Measurements from ENCODE around the gene PLXDC1.
"Not testable (repeated sequence)": the region's sequence is repeated elsewhere in the genome, so short reads cannot be mapped to it uniquely, and the experiment has no call there.

Gene PLXDC1

GRCh38 chr17:39122991-39123390, 28.4 kb downstream of the PLXDC1 start:
- DNase-seq: no peak

GRCh38 chr17:39121919-39122318, 29.5 kb downstream of the PLXDC1 start:
- not testable (repeated sequence) for DNase-seq

GRCh38 chr17:39118674-39119419, 32.6 kb downstream of the PLXDC1 start:
- no peak for DNase-seq

GRCh38 chr17:39116224-39116623, 35.2 kb downstream of the PLXDC1 start:
- no peak for DNase-seq

GRCh38 chr17:39115135-39115534, 36.3 kb downstream of the PLXDC1 start:
- no peak for DNase-seq

GRCh38 chr17:39114723-39115122, 36.7 kb downstream of the PLXDC1 start:
- DNase-seq: no peak

GRCh38 chr17:39113871-39114270, 37.6 kb downstream of the PLXDC1 start:
- DNase-seq: no peak

GRCh38 chr17:39110435-39111136, 40.9 kb downstream of the PLXDC1 start:
- DNase-seq: no peak

- DNase-seq: no peak
Measured at GRCh38 chr17:39108461-39109375, 42.7 kb downstream of the PLXDC1 start.

GRCh38 chr17:39107973-39108372, 43.5 kb downstream of the PLXDC1 start:
- no peak for DNase-seq

GRCh38 chr17:39107155-39107554, 44.3 kb downstream of the PLXDC1 start:
- no peak for DNase-seq

- DNase-seq: no peak
Measured at GRCh38 chr17:39105705-39106104, 45.7 kb downstream of the PLXDC1 start.

GRCh38 chr17:39104657-39105056, 46.8 kb downstream of the PLXDC1 start:
- DNase-seq: no peak

GRCh38 chr17:39104046-39104445, 47.4 kb downstream of the PLXDC1 start:
- DNase-seq: no peak

- no peak for DNase-seq
Measured at GRCh38 chr17:39101091-39101490, 50.3 kb downstream of the PLXDC1 start.

- DNase-seq: no peak
Measured at GRCh38 chr17:39100530-39100929, 50.9 kb downstream of the PLXDC1 start.

- DNase-seq: no peak
Measured at GRCh38 chr17:39099663-39100286, 51.7 kb downstream of the PLXDC1 start.

- DNase-seq: no peak
Measured at GRCh38 chr17:39098588-39098987, 52.8 kb downstream of the PLXDC1 start.

GRCh38 chr17:39097537-39097936, 53.9 kb downstream of the PLXDC1 start:
- DNase-seq: no peak

- DNase-seq: no peak
Measured at GRCh38 chr17:39097150-39097519, 54.3 kb downstream of the PLXDC1 start.

GRCh38 chr17:39096508-39097149, 54.8 kb downstream of the PLXDC1 start:
- DNase-seq: no peak

- no peak for DNase-seq
Measured at GRCh38 chr17:39095309-39095686, 56.1 kb downstream of the PLXDC1 start.

All from GDM1 (cell line).